ENCODE data around the gene ADAM11.

ADAM11 gene

GRCh38 chr17:44757045-44757917 is 1.5 kb upstream of the ADAM11 start:
- no peak for DNase-seq

- DNase-seq, result no peak
Observed at GRCh38 chr17:44757918-44758413, 822 bp upstream of the ADAM11 start.

- no peak for DNase-seq
Observed at GRCh38 chr17:44759086-44759915, 513 bp downstream of the ADAM11 start.

- DNase-seq, result no peak
Observed at GRCh38 chr17:44759916-44760243, 1.1 kb downstream of the ADAM11 start.

- no peak for DNase-seq
Observed at GRCh38 chr17:44760474-44761308, 1.9 kb downstream of the ADAM11 start.

- DNase-seq, result no peak
Observed at GRCh38 chr17:44761932-44762810, 3.4 kb downstream of the ADAM11 start.

GRCh38 chr17:44763170-44763569 is 4.4 kb downstream of the ADAM11 start:
- DNase-seq, result no peak

- DNase-seq, result no peak
Observed at GRCh38 chr17:44765965-44766364, 7.2 kb downstream of the ADAM11 start.

- DNase-seq, result no peak
Observed at GRCh38 chr17:44766409-44767038, 7.7 kb downstream of the ADAM11 start.

- no peak for DNase-seq
Observed at GRCh38 chr17:44767493-44767892, 8.7 kb downstream of the ADAM11 start.

GRCh38 chr17:44768505-44769142 is 9.8 kb downstream of the ADAM11 start:
- DNase-seq, result no peak

GRCh38 chr17:44769230-44769629 is 10.4 kb downstream of the ADAM11 start:
- no peak for DNase-seq

- no peak for DNase-seq
Observed at GRCh38 chr17:44769647-44770084, 10.9 kb downstream of the ADAM11 start.

GRCh38 chr17:44770166-44770925 is 11.6 kb downstream of the ADAM11 start:
- no peak for DNase-seq

GRCh38 chr17:44772308-44773045 is 13.7 kb downstream of the ADAM11 start:
- no peak for DNase-seq

- no peak for DNase-seq
Observed at GRCh38 chr17:44773140-44773539, 14.4 kb downstream of the ADAM11 start.

GRCh38 chr17:44774271-44775135 is 15.7 kb downstream of the ADAM11 start:
- peak; percentile 82 for DNase-seq

GRCh38 chr17:44775136-44775837 is 16.5 kb downstream of the ADAM11 start:
- DNase-seq, result peak; percentile 99
